Measurements from ENCODE around the gene TIMM29. TPM values are rescaled to one million over a fixed set of nuclear protein-coding genes. Genes with fewer than 3 reads are reported as not detected.

The TIMM29 gene
- total RNA-seq, 4 donors from 2014 or later: 37.6 to 51.1 (median 40.9) TPM

- TF ChIP-seq CTCF (IDR thresholded peaks at IDR 0.05) (no peak), EP300 (IDR thresholded peaks at IDR 0.05) (no peak), POLR2AphosphoS5 (IDR thresholded peaks at IDR 0.05) (no peak), POLR2A (IDR thresholded peaks at IDR 0.05) (no peak)
- Histone ChIP-seq H3K27ac (no peak overlapping the region), H3K36me3 (no peaks in the 10 kb centered on the region), H3K9me3 (no peaks in the 10 kb centered on the region), H3K27me3 (no peaks in the 10 kb centered on the region), H3K4me3 (no peak overlapping the region), H3K4me1 (peaks cover 0 to 83% (median 16%) of the 10 kb centered on the region in 3 donors)
- ATAC-seq: no peak
- 43 to 59% methylated on average over 3 to 4 of the region's 7 CpGs for WGBS, 2 donors (ENCODE audit: low coverage in 1 of 2)
These were observed 31.6 kb upstream of the TIMM29 start for GRCh38 chr19:10896851-10897526.

GRCh38 chr19:10898633-10899032 lies 30.0 kb upstream of the TIMM29 start:
- ATAC-seq: no peak
- H3K27ac ChIP-seq: peak overlapping the region in 2 of 4 donors; percentile 48 to 63
- H3K36me3 ChIP-seq: no peaks in the 10 kb centered on the region
- TF ChIP-seq POLR2AphosphoS5 (IDR thresholded peaks at IDR 0.05): no peak
- no peak for TF ChIP-seq EP300 (IDR thresholded peaks at IDR 0.05)
- no peak for TF ChIP-seq CTCF (IDR thresholded peaks at IDR 0.05)
- no peak for TF ChIP-seq POLR2A (IDR thresholded peaks at IDR 0.05)
- no peak overlapping the region for H3K4me3 ChIP-seq
- H3K27me3 ChIP-seq: no peaks in the 10 kb centered on the region
- WGBS, 2 donors (ENCODE audit: low coverage in 1 of 2): 21 to 23% methylated on average over 3 of the region's 10 CpGs
- H3K9me3 ChIP-seq: no peaks in the 10 kb centered on the region
- peaks cover 0 to 73% (median 16%) of the 10 kb centered on the region in 3 donors for H3K4me1 ChIP-seq

GRCh38 chr19:10899151-10899653 lies 29.4 kb upstream of the TIMM29 start:
- Histone ChIP-seq H3K36me3 (no peaks in the 10 kb centered on the region), H3K27ac (peak overlapping the region in 3 of 4 donors; percentile 29 to 63 (median 48)), H3K4me3 (no peak overlapping the region), H3K9me3 (no peaks in the 10 kb centered on the region), H3K27me3 (no peaks in the 10 kb centered on the region), H3K4me1 (peaks cover 0 to 68% (median 16%) of the 10 kb centered on the region in 3 donors)
- WGBS, 2 donors (ENCODE audit: low coverage in 1 of 2): 83% methylated on average over 1 of the region's 10 CpGs; no CpG with 5 or more reads in 1 of the 2 donors
- peak; percentile 22 for ATAC-seq
- TF ChIP-seq EP300 (IDR thresholded peaks at IDR 0.05) (no peak), CTCF (IDR thresholded peaks at IDR 0.05) (no peak), POLR2AphosphoS5 (IDR thresholded peaks at IDR 0.05) (no peak), POLR2A (IDR thresholded peaks at IDR 0.05) (no peak)

GRCh38 chr19:10907925-10908324 lies 20.7 kb upstream of the TIMM29 start:
- Histone ChIP-seq H3K27me3 (no peaks in the 10 kb centered on the region), H3K27ac (no peak overlapping the region), H3K9me3 (no peaks in the 10 kb centered on the region), H3K36me3 (peaks cover 0 to 70% of the 10 kb centered on the region in 2 donors), H3K4me3 (no peak overlapping the region), H3K4me1 (no peaks in the 10 kb centered on the region)
- ATAC-seq: no peak
- WGBS, 2 donors (ENCODE audit: low coverage in 1 of 2): 74% methylated on average over 6 of the region's 14 CpGs; no CpG with 5 or more reads in 1 of the 2 donors
- TF ChIP-seq POLR2A (IDR thresholded peaks at IDR 0.05): no peak
- TF ChIP-seq POLR2AphosphoS5 (IDR thresholded peaks at IDR 0.05): no peak
- no peak for TF ChIP-seq CTCF (IDR thresholded peaks at IDR 0.05)
- no peak for TF ChIP-seq EP300 (IDR thresholded peaks at IDR 0.05)
